ENCODE data around the gene ZNF682. TPM values are rescaled to one million over a fixed set of nuclear protein-coding genes. Genes with fewer than 3 reads are reported as not detected.
"Not testable (repeated sequence)": the region's sequence is repeated elsewhere in the genome, so short reads cannot be mapped to it uniquely, and the experiment has no call there.

The ZNF682 gene
- total RNA-seq, 3 donors from 2014 or later, result 3.6 to 5.9 (median 4.7) TPM

- Histone ChIP-seq H3K4me3 (peak within 1 kb of the TSS; percentile 12), H3K36me3 (ENCODE audit: low read depth) (no peaks in the 10 kb centered on the region), H3K4me1 (ENCODE audit: low read depth) (peaks cover 4% of the 10 kb centered on the region), H3K9me3 (no peaks in the 10 kb centered on the region)
- DNase-seq, result peak; percentile 86 to 88 (median 86)
- no peak for TF ChIP-seq CTCF (IDR thresholded peaks at IDR 0.05)
- intact Hi-C loops (cut with DNase I, micrococcal nuclease), result no loop called here
- peak; percentile 96 for ATAC-seq
Measured at GRCh38 chr19:20077791-20078463, 38.6 kb upstream of the ZNF682 start, which contains the start of gene ZNF90. Gene ZNF90, plus strand, starts transcription at chr19:20078000. Its CDS starts 133 bp downstream, at chr19:20078133.

GRCh38 chr19:20072936-20073335 lies 33.6 kb upstream of the ZNF682 start:
- Histone ChIP-seq H3K9me3 (no peaks in the 10 kb centered on the region), H3K4me3 (no peak overlapping the region), H3K36me3 (ENCODE audit: low read depth) (no peaks in the 10 kb centered on the region), H3K4me1 (ENCODE audit: low read depth) (no peaks in the 10 kb centered on the region)
- TF ChIP-seq CTCF (IDR thresholded peaks at IDR 0.05), result no peak
- intact Hi-C loops (cut with DNase I, micrococcal nuclease), result no loop called here
- no peak for DNase-seq
- ATAC-seq, result no peak

GRCh38 chr19:20070691-20071090 lies 31.4 kb upstream of the ZNF682 start:
- no peak for TF ChIP-seq CTCF (IDR thresholded peaks at IDR 0.05)
- no peak overlapping the region for H3K4me3 ChIP-seq

GRCh38 chr19:20068559-20068958 lies 29.3 kb upstream of the ZNF682 start:
- H3K4me1 ChIP-seq (ENCODE audit: low read depth); H3K9me3 ChIP-seq; H3K4me3 ChIP-seq; intact Hi-C loops (cut with DNase I, micrococcal nuclease); DNase-seq; H3K36me3 ChIP-seq (ENCODE audit: low read depth); ATAC-seq: not testable (repeated sequence)

More at GRCh38 chr19:20070691-20071090, 31.4 kb upstream of the ZNF682 start:
- intact Hi-C loops (cut with DNase I, micrococcal nuclease), result no loop called here
- H3K4me1 ChIP-seq (ENCODE audit: low read depth), result no peaks in the 10 kb centered on the region
- DNase-seq (no peak), ATAC-seq (no peak)
- no peaks in the 10 kb centered on the region for H3K9me3 ChIP-seq
- H3K36me3 ChIP-seq (ENCODE audit: low read depth), result no peaks in the 10 kb centered on the region

GRCh38 chr19:20067943-20068342 lies 28.6 kb upstream of the ZNF682 start:
- no peak overlapping the region for H3K4me3 ChIP-seq
- no peak for TF ChIP-seq CTCF (IDR thresholded peaks at IDR 0.05)
- peaks cover 3% of the 10 kb centered on the region for H3K9me3 ChIP-seq
- intact Hi-C loops (cut with DNase I, micrococcal nuclease), result no loop called here
- DNase-seq, result no peak
- no peaks in the 10 kb centered on the region for H3K36me3 ChIP-seq (ENCODE audit: low read depth)
- no peaks in the 10 kb centered on the region for H3K4me1 ChIP-seq (ENCODE audit: low read depth)
- no peak for ATAC-seq

GRCh38 chr19:20066861-20067260 lies 27.6 kb upstream of the ZNF682 start:
- no peak for ATAC-seq
- H3K4me1 ChIP-seq (ENCODE audit: low read depth), result no peaks in the 10 kb centered on the region
- DNase-seq, result no peak
- peaks cover 3% of the 10 kb centered on the region for H3K9me3 ChIP-seq
- no peak overlapping the region for H3K4me3 ChIP-seq
- intact Hi-C loops (cut with DNase I, micrococcal nuclease), result no loop called here
- TF ChIP-seq CTCF (IDR thresholded peaks at IDR 0.05), result no peak
- H3K36me3 ChIP-seq (ENCODE audit: low read depth), result no peaks in the 10 kb centered on the region
